Stimulated activated naive CD8-positive, alpha-beta T cell treated with anti-CD3 and anti-CD28 coated beads, Interleukin-15, Interleukin-2, amounts not matched to agents 100 U/mL and 50 U/mL, for 24 hours (primary cell): Measurements from ENCODE around the gene DHRS7.

Source experiments
- ATAC-seq: fragments of 150-1000 bp; cut with Tn5 transposase; one replicate; pipeline ENCODE4 v1.10.0; 2021
- DNase-seq: peaks from one replicate; pipeline ENCODE4 v3.0.0; 2021

DHRS7 gene, protein sequence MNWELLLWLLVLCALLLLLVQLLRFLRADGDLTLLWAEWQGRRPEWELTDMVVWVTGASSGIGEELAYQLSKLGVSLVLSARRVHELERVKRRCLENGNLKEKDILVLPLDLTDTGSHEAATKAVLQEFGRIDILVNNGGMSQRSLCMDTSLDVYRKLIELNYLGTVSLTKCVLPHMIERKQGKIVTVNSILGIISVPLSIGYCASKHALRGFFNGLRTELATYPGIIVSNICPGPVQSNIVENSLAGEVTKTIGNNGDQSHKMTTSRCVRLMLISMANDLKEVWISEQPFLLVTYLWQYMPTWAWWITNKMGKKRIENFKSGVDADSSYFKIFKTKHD

DNA sequence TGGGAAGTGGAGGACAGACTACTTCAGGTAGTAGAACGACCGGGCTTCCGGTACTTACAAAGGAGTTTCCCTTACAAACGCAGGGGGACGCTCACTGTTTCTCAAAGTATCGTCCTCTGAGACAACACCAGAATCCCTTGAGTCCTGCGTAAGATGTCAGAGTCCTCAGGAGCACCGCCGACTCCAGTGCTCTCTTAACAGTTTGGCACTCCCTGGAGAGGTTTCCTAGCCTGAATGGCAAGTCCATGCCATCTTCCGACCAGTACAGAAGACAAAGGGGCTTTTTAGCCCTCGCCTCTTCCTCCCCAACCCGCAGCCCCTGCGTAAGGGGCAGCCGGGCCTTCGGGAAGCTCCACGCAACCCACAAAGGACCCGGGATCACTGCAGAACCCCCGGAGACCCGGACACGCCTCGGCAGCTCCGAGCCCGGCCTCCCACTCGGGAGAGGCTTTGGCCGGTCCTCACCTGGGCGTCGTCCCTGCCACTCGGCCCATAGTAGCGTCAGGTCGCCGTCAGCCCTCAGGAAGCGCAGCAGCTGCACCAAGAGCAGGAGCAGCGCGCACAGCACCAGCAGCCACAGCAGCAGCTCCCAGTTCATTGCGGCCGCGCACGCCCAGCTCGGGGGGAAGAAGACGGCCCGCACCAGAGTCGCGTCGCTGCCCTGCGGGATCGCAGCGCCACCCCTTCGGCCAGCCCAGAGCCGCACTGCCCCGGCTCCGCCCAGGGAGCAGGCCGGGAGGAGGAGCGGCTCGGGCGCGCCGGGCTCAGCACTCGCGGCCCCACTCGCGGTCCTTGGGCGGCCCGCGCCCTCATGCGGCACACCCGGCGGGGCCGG, at the start of gene DHRS7:
TSS of gene DHRS7 (minus strand) at position 687 of the 835 bp plus-strand sequence. CDS start at position 598, 89 bp downstream.
- peak; percentile 79 for DNase-seq
- peak; percentile 96 for ATAC-seq

DNA sequence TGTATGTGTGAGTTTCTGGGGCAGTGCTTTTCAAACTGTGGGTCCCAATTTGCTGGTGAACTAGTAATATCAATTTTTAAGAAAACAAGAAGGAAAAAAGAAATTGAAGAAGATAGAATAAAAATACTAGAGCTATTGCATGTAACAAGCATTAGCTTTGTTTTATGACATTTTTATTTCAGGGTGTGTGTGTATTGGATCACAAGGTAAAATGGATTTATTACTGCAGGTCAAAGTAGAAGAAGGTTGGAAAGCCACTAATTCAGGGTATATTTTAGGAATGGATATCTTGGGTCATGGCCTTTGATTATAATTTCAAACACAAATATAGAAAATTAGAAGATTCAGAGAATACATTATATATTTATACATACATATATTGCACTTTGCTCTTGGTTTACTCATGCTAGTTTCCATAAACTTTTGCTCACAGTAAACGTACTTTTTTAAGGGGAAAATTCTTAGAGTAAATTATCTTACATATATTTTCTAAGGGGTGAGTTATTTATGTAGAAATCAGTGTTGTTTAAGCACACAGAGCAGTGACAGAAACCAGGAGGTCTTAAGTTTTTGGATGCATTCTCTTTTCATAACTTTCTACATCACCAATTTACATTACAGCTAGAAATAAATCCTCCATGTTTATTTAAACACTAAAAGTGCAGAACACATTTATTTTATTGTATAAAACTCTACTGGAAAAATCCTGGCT, 49.4 kb upstream of the DHRS7 start:
- DNase-seq (no peak), ATAC-seq (no peak)

DNA sequence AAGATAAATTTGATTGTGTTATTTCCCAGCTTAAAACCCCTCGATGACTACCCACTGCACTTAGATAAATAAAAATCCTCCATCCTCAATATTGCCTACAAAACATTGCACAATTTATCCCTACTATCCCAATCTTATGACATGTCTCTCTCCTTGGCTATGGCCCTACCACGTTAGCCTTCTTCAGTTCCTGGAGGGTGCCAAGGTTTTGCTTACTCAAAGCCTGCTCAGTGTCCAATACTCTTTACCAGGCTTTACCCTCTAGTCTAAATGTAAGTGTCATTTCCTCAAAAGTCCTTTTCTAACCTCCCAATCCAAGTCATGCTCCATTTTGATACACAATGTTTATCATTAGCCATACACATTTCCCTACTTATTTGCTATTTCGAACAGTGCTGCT, 48.8 kb upstream of the DHRS7 start:
- DNase-seq (no peak), ATAC-seq (no peak)

DNA sequence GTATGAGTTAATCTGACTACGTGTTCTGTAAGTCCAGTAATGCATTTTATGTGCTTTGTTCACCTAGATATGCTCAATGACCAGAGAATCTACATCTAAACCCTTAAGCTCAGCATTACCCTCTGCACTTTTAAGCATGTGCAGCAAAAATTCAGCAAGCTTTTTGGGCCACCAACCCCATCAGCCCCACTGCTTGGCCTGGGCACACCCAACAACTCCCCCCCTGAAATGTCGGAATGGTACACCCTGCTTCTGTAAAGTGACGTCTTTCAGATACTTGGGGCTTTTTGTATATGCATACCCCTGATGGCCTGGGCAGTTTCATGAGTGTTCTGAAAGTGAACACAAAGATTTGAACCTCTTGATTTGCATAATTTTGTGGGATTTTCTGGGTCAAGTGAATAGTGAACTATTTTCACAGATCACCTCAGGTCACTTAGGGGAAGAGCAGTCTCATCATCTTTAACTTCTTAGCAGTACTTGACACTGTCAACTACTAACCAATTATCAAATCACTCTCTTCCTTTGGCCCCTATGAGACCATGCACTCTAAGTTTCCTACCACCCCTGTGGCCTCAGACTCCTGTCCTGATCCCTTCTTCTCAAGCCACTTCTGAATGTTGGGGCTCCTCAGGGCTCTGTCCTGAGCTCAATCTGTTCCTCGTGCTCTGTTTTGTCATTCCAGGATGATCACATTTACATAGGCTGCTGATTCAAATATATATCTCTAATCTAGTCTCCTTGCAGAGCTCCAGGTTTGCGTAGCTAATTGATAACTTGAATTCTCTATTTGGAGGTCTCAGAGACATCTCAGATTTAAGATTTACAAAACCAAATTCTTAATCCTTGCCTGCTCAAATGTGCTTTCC, 47.5 kb upstream of the DHRS7 start:
- ATAC-seq (no peak), DNase-seq (no peak)

DNA sequence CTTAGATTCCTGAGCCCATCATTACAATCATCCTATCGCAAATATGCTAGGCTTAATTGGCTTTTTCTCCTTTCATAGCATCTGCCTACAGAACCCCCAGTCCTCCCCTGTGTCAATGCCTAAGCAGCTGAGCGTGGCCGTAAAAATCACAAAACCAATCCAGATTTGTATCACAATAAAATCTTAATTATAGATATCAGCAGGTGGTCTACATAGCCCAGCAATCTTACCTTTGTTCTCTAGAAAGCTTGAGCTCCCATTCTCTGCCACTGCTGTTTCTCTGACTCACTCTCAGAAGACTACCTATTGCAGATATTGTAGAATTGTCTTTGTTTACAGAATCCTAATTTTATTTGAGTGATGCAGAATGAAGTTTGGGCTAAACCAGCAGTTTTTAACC, 46.0 kb upstream of the DHRS7 start:
- ATAC-seq (no peak), DNase-seq (no peak)

DNA sequence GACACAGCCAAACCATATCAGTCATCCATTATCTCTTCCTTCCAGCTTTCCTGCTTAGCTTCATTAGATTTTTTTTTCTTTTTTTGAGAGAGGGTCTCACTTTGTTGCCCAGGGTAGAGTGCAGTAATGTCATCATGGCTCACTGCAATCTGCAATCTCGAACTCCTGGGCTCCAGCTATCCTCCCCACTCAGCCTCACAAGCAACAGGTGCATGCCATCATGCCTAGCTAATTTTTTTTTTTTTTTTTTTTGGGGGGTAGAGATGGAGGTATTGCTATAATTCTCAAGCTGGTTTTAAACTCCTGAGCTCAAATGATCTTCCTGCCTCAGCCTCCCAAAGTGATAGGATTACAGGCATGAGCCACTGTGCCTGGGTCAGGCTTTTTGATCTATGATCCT, 45.5 kb upstream of the DHRS7 start:
- ATAC-seq (no peak), DNase-seq (no peak)

DNA sequence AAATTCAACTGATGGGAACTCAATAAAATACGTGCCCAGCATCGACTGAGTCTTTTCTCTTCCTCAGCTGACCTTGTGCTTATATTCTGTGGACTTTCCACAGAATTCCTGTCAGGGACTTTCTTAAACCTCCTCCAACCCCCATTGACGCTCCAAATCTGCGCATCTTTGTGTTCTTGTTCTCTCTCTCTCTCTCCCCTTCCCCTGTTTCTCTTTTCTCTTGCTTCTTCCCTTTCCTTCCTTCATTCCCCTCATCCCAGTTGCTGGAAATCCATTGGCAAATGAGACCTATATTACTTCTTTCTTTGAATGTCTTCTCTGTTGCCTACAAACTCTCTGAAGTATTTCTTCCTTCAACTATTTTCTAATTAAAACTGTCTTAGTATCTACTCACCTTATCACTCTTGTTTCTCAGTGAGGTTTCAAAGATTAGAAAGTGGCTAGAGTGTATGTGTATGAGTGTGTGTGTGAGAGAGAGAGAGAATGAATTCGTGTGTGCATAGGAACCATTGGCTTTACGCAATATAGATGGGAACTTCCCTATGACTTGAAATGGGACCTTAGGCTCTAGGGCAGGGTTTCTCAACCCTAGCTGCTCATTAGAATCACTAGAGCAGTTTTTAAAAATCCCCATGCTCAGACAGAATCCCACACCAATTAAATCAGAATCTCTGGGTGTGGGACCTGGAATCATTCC, 41.8 kb upstream of the DHRS7 start:
- ATAC-seq (no peak), DNase-seq (no peak)

DNA sequence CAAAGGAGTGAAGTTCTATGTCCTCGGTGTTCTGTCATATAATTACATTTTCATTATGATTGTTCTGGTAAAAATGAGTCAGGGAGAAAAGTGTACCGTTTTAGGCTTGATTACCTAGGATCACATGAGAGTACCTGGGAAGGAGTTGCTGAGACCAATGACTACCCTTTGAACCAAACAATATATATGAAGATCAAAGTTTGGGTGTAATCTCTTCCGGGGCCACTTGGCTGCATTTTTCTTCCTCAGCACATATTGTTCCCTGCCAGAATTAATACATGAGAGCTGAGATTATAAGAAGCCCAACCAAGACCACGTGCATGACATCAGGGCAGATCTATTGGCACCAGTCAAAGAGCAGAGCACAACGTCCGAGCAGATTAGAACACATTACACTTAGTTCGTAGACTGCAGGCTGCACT, 41.1 kb upstream of the DHRS7 start:
- DNase-seq, result no peak
- no peak for ATAC-seq

DNA sequence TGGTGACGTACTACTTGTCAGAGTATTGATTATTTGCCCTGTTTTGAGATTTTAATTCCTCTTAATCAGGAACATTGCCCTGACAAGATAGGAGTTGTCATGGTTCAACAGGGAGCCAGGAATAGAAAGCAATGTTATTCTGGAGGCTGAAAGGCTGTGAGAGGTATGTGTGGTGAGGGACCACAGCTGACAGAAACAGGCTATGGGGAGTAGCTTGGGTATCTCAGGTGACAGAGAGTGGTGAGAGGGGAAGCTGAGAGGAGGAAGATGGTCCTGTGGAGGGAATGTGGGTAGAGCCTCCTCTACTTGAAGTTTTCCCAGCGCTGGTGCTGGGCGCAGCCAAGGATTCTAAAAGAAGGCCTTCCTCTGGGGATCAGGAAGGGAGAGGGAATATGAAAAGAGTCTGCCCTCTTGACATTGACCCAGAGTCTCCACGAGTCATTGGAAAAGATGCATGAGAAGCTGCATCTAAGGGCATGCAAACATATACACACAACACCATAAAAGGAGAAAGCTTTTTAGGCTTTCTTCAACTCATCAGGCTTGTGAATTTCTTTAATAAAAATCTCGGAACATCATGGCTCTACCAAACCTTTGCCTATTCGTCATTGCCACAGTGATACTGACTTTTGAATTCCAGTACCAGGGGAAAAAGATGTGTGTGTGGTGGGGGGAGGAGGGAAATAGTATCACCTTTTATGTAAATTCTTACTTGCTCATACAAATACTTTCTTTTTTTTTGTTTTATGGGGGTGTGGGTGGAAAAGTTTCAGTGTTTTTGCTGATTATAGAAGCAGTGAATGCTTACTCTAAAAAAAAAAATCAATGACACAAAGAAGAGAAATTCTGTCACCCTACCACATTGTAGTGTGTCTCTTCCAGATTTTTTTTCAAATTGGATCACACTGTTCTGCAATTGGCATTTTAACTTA, 39.9 kb upstream of the DHRS7 start:
- DNase-seq (no peak), ATAC-seq (no peak)

DNA sequence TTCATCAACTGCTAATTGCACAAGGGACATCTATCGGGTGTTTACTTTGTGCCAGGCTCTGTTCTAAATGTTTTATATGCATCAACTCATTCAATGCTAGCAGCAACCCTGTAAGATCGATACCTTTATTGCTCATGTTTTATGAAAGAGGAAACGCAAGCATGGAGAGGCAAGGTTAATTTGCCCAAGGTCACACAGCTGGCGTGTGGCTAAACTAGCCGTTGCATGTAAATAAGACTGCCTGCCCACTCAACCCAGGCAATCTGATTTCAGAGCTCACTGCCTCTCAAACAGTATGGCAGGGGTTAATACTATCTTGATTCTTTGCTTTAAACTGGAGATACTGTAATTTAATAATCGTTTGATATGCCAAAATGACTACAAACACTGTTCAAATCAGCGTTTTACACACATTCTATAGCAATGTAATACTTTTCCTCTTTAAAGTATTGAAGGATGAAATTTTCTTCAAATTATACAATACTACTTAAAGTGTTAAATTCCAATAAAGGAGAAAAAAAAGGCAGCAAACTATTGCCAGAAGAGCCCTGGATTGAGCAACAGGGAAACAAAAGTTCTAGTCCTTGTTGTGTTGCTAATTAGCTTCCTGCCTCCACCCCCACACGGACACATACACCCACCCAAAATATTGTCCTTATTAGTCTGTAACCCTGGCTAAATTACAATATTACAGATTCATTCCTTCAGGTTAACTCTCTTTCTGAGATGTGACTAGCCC, 39.1 kb upstream of the DHRS7 start:
- ATAC-seq (no peak), DNase-seq (no peak)

DNA sequence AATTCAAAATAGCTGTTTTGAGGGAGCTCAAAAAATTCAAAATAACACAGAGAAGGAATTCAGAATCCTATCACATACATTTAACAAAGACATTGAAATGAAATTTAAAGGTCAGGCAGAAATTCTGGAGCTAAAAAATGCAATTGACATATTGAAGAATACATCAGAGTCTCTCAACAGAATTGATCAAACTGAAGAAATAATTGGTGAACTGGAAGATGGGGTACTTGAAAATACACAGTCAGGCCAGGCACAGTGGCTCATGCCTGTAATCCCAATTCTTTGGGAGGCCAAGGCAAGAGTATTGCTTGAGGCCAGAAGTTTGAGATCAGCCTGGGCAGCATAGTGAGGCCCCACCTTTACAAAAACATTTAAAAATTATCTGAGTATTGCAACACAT, 34.1 kb upstream of the DHRS7 start:
- no peak for ATAC-seq
- DNase-seq, result no peak

DNA sequence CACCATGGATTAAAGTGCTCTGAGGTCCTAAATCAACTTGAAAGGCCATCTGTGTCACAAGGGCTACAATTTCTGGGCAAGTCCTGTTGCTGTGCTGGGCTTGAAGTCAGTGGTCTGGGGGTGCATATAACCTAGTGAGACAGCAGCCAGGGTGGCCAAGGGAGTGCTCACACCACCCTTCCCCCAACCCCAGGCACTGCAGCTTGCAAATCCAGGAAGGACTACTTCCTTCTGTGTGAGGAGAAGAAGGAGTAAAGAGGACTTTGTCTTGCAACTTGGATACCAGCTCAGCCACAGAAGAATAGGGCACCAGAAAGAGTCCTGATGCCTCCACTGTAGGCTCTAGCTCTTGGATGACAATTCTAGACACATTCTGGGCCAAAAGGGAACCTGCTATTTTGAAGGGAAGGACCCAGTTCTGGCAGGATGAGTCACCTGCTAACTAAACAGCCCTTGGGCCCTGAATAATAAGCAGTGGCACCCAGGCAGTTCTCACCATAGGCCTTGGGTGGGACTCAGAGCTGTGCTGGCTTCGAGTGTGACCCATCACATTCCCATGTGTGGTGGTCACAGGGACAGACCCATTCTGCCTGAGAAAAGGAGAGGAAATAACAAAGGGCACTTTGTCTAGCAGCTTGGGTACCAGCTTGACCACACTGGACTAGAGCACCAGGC, 32.6 kb upstream of the DHRS7 start:
- DNase-seq (no peak), ATAC-seq (no peak)

DNA sequence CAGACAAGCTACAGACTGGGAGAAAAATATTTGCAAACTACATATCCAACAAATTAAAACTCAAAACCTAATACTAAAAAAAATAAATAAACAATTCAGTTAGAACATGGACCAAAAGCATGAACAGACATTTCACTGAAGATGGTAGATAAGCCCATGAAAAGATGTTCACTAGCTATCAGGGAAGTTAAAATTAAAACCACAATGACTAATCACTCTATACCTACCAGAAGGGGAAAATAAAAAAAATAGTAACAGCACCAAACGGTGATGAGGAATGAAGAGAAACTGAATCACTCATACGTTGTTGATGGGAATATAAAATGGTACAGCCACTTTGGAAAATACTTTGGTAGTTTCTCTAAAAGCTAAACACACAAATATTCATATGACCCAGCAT, 31.1 kb upstream of the DHRS7 start:
- ATAC-seq (peak; percentile 65), DNase-seq (no peak)

DNA sequence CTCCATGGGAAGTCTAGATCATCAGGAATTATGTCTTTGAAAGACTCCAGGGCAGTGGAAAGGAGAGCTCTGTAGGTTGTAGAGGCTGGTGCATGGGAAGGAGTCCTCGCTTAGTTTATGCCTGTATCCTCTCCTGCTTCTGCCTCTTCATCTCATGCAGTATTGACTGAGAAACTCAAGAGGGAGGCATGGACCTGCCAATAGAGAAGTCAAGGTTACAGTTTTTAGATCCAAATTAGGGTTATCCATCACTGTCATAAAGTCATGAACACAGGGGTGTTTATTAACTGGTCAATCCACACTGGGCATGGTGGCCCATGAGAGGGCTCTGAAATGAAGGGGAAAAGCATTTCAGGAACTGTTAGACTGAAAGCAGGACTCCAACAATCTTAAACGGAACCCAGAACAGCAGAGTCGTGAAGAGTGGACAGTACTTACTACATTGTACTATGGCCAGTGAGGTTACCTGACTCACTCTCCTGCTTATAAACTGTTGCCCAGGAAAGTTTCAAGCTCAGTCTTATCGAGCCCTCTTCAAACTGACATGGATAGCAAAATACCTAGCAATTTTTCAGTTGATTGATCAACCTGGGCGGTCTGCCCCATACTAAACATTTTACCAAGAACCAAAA, 30.1 kb upstream of the DHRS7 start:
- ATAC-seq (no peak), DNase-seq (no peak)

DNA sequence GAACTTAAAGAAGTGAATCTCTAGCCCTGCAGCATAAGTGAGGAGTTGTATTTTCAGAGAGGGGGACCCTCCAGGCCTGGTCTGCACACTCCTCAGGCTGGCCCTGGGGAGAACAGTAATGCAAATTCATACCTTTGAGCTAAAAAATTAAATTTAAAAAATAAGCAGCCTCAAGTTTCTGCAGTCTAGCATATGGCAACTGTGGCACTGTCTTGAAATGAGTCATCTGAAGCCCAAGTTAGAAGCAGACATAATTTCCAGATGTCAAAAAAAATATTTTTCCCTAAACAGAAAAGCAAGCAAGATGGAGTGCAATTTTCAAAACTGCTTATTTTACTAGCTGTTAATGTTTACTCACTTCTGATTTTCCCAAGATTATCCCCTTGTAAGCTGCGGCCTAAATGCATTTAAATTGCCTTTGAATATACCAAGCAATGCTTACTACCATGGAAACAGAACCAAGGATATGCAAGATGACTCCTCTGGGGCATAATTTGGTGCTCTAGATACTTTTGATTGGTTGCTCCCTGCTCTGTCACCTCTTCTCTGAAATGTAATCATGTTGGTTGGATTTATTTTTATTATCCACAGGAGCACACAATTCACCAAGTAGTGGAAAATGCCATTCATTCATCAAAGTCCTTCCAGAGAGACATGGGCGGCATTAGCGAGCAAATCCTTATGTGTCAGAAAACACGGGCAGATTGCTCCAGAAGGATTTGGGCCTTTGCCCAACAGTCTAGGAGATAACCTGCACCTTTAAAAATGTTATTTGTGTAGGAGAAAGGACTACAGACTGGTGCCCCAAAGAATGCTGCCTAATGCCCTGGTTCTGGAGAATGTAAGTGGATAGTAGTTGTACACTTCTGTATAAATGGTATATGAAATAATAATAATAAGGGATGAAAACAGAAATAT, 25.0 kb upstream of the DHRS7 start:
- no peak for ATAC-seq
- no peak for DNase-seq

DNA sequence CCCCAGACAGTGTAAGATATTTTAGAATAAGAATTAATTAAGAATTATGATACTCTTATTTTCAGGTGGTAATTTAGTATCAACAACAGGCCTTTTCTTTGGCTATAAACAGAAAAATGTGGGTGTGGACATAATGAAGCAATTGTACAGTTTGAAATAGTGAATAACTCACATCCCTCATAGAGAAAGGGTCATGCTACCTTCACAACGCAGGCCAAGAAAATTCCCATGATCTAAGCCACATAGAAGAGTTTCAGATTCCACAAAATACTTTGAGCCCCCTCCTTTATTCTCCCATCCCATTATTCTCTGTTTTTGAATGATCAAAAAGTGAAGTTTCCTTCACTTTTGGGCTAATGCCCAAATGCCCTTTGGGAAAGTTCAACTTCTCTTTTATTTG, 23.5 kb upstream of the DHRS7 start:
- no peak for ATAC-seq
- no peak for DNase-seq

DNA sequence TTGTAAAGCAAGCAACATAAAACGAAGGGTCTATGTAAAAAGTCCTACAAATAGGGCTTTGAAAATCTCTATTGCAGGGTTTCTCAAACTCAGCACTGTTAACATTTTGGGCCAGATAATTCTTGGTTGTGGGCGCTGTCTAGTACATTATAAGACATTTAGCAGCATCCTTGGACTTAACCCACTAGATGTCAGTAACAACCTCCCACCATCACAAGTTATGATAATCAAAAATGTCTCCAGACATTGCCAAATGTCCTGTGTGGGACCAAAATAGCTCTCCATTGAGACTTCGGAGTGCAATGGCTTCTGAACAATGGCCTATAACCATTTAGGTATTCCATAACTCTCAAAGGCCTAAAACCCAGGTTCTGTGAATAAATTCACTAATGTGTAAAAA, 22.9 kb upstream of the DHRS7 start:
- DNase-seq (no peak), ATAC-seq (no peak)
